ENCODE data around the gene RNF31. TPM values are rescaled to one million over a fixed set of nuclear protein-coding genes. Genes with fewer than 3 reads are reported as not detected.

RNF31 gene
- total and polyA plus RNA-seq, 2 of the 13 experiments (the other 11 are each of a cell fraction or from before 2014, with no cell fraction given): 48.2 to 86.8 TPM

GRCh38 chr14:24195186-24196070 is 48.1 kb downstream of the RNF31 start, which contains the start of gene TM9SF1 (continued):
- TF ChIP-seq ATF7 (IDR thresholded peaks at IDR 0.05) (no peak), ATF7 (CRISPR knock-in tag; IDR thresholded peaks at IDR 0.05) (peak; percentile 94), HIVEP1 (CRISPR knock-in tag; IDR thresholded peaks at IDR 0.05) (peak; percentile 99), ZFP37 (CRISPR knock-in tag; IDR thresholded peaks at IDR 0.05; ENCODE audit: borderline replicate concordance) (peak; percentile 72), GTF2F1 (IDR thresholded peaks at IDR 0.05; ENCODE audit: low read length) (peak; percentile 82), TBX3 (IDR thresholded peaks at IDR 0.05; ENCODE audit: borderline replicate concordance) (peak; percentile 41), GPN1 (CRISPR knock-in tag; IDR thresholded peaks at IDR 0.05; ENCODE audit: borderline replicate concordance) (peak; percentile 45), STAT6 (CRISPR knock-in tag; IDR thresholded peaks at IDR 0.05; ENCODE audit: borderline replicate concordance) (peak; percentile 99), ISL2 (CRISPR knock-in tag; IDR thresholded peaks at IDR 0.05) (peak; percentile 93), HES4 (CRISPR knock-in tag; IDR thresholded peaks at IDR 0.05; ENCODE audit: borderline replicate concordance) (peak; percentile 98), SMC3 (IDR thresholded peaks at IDR 0.05; ENCODE audit: low read length) (no peak), ATF3 (CRISPR knock-in tag; IDR thresholded peaks at IDR 0.05) (peak; percentile 85), ZNF225 (CRISPR knock-in tag; IDR thresholded peaks at IDR 0.05) (peak; percentile 94), KAT7 (CRISPR knock-in tag; IDR thresholded peaks at IDR 0.05; ENCODE audit: borderline replicate concordance) (peak; percentile 97), MATR3 (CRISPR knock-in tag; IDR thresholded peaks at IDR 0.05) (no peak), ZNF616 (CRISPR knock-in tag; IDR thresholded peaks at IDR 0.05; ENCODE audit: low read depth) (peak; percentile 84), RFXAP (CRISPR knock-in tag; IDR thresholded peaks at IDR 0.05; ENCODE audit: borderline replicate concordance) (peak; percentile 93), AGO2 (optimal IDR thresholded peaks at IDR 0.05; ENCODE audit: low read depth, low read length) (peak; percentile 98), U2AF2 (IDR thresholded peaks at IDR 0.05; ENCODE audit: low read depth, low read length) (peak; percentile 17; the same call in 1 of the 2 replicates)
- TF ChIP-seq, protein P1, sequence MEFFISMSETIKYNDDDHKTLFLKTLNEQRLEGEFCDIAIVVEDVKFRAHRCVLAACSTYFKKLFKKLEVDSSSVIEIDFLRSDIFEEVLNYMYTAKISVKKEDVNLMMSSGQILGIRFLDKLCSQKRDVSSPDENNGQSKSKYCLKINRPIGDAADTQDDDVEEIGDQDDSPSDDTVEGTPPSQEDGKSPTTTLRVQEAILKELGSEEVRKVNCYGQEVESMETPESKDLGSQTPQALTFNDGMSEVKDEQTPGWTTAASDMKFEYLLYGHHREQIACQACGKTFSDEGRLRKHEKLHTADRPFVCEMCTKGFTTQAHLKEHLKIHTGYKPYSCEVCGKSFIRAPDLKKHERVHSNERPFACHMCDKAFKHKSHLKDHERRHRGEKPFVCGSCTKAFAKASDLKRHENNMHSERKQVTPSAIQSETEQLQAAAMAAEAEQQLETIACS (CRISPR knock-in tag; IDR thresholded peaks at IDR 0.05): peak; percentile 47
- TF ChIP-seq, protein P2, sequence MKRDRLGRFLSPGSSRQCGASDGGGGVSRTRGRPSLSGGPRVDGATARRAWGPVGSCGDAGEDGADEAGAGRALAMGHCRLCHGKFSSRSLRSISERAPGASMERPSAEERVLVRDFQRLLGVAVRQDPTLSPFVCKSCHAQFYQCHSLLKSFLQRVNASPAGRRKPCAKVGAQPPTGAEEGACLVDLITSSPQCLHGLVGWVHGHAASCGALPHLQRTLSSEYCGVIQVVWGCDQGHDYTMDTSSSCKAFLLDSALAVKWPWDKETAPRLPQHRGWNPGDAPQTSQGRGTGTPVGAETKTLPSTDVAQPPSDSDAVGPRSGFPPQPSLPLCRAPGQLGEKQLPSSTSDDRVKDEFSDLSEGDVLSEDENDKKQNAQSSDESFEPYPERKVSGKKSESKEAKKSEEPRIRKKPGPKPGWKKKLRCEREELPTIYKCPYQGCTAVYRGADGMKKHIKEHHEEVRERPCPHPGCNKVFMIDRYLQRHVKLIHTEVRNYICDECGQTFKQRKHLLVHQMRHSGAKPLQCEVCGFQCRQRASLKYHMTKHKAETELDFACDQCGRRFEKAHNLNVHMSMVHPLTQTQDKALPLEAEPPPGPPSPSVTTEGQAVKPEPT (CRISPR knock-in tag; IDR thresholded peaks at IDR 0.05; ENCODE audit: low read depth): peak; percentile 98
- TF ChIP-seq, protein P3, sequence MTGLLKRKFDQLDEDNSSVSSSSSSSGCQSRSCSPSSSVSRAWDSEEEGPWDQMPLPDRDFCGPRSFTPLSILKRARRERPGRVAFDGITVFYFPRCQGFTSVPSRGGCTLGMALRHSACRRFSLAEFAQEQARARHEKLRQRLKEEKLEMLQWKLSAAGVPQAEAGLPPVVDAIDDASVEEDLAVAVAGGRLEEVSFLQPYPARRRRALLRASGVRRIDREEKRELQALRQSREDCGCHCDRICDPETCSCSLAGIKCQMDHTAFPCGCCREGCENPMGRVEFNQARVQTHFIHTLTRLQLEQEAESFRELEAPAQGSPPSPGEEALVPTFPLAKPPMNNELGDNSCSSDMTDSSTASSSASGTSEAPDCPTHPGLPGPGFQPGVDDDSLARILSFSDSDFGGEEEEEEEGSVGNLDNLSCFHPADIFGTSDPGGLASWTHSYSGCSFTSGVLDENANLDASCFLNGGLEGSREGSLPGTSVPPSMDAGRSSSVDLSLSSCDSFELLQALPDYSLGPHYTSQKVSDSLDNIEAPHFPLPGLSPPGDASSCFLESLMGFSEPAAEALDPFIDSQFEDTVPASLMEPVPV (CRISPR knock-in tag; IDR thresholded peaks at IDR 0.05): peak; percentile 99; the same call in 1 of the 2 replicates

All from HepG2 (cell line).